Loucy (cell line): ENCODE data around the gene SEMA5B.

ENCODE experiments used
- EZH2phosphoT487 ChIP-seq: fragments of 200-600 bp; IDR thresholded peaks from 2 replicates; pipeline ENCODE4 v1.6.1; 2018; ENCODE audit warnings: antibody characterized with exemption, mild to moderate bottlenecking, moderate library complexity, borderline replicate concordance
- TF ChIP-seq, protein P1 (sequence below): fragments of 200-600 bp; sonication (generic); conservative IDR thresholded peaks from 2 replicates; pipeline ENCODE4 v1.5.1; 2014; ENCODE audit warnings: mild to moderate bottlenecking, antibody characterized with exemption, low read length

DNA sequence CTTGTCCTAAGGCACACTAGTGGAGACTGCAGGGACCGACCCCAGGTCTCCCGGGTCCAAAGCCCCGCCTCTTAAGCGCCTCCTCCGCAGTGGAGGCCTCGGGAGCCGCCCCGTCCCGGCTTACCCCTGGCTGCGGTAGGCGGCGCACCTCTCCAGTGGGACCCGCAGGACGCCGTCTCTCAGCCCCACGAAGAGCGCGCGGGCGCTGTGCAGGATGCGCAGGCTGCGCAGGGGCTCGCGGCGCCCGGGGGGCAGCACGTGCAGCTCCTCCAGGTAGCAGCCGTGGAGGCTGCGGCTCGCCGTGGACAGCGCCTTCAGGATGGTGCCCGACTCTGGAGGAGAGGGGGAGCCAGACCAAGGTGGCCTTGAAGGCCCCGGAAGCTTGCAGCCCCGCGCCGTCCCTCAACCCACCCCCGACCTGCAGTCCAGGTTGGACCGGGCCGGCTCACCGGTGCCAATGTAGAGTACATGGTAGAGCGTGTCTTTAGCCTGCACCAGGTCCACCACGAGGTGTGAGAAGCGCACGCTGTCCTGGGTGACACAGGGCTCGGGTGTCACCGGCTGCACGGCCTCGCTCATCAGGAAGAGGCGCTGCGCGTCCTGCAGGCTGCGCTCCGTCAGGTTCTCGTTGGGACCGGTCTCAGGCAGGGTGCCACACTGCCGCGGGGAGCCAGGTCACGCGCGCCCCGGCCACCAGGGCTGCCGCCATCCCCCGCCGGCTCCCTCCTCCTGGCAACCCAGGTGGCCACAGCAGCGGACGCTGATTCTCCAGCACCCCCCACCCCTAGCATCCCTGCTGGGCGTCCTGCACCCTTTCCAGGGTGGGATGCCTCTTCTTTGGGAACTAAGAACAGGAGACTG, 105.5 kb downstream of the SEMA5B start:
- TF ChIP-seq, protein P1, sequence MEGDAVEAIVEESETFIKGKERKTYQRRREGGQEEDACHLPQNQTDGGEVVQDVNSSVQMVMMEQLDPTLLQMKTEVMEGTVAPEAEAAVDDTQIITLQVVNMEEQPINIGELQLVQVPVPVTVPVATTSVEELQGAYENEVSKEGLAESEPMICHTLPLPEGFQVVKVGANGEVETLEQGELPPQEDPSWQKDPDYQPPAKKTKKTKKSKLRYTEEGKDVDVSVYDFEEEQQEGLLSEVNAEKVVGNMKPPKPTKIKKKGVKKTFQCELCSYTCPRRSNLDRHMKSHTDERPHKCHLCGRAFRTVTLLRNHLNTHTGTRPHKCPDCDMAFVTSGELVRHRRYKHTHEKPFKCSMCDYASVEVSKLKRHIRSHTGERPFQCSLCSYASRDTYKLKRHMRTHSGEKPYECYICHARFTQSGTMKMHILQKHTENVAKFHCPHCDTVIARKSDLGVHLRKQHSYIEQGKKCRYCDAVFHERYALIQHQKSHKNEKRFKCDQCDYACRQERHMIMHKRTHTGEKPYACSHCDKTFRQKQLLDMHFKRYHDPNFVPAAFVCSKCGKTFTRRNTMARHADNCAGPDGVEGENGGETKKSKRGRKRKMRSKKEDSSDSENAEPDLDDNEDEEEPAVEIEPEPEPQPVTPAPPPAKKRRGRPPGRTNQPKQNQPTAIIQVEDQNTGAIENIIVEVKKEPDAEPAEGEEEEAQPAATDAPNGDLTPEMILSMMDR = no peak
- no peak for TF ChIP-seq EZH2phosphoT487
